ENCODE data around the gene HTR3A. TPM values are rescaled to one million over a fixed set of nuclear protein-coding genes. Genes with fewer than 3 reads are reported as not detected.

Gene HTR3A
- polyA plus RNA-seq, 6 donors from 2014 or later: 1.8 to 16.1 (median 4.4) TPM

DNA sequence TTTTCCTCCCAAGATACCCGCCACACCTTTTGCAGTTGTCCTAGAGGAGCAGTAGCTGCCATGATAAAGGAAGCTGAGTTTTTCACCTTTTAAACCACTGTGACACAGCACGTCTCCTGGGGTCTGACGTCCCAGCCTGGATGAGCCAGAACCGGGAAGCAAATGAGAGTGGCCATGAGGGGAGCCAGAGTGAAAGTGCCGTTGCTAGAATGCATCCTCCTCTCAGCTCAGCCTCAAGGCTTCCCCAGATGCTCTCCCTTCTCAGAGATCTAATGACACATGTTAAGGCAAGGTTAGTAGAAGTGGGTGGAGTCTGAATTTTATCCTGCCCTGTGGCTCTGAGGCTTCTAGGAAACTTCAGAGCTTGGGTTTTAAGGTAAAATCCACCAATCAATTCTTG is 23.4 kb upstream of the HTR3A start:
- peaks cover 0 to 2% (median 0%) of the 10 kb centered on the region in 7 donors for H3K9me3 Mint-ChIP-seq
- H3K27me3 Mint-ChIP-seq: peaks cover 0 to 23% (median 3%) of the 10 kb centered on the region in 3 donors
- peaks cover 19 to 29% (median 27%) of the 10 kb centered on the region in 3 donors for H3K4me1 Mint-ChIP-seq

DNA sequence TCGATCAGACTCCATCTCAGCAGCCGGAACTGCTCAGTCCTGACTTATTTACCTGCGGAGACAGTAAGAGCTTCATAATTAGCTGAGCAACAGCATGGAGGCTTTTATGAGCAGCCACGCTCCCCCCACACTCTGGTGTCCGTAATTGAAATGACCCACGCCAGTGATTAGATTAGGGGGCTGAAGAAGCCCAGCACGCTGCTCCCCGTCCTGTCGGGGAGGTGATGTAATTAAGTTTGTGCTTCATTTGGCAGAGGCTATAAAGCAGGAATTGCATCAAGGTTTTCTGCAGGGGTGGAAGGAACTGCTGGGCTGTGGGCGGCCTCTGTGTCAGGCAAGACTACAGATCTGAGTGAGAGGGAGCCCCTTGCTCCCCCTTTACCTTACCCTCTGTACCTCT is 22.8 kb upstream of the HTR3A start:
- H3K9me3 Mint-ChIP-seq: peaks cover 0 to 2% (median 0%) of the 10 kb centered on the region in 7 donors
- H3K4me1 Mint-ChIP-seq: peaks cover 13 to 24% (median 21%) of the 10 kb centered on the region in 3 donors
- no peak overlapping the region for H3K27ac Mint-ChIP-seq
- DNase-seq (no peak), ATAC-seq (ENCODE audit: low read depth in 2 of 2) (no peak)
- no peak overlapping the region for H3K4me3 Mint-ChIP-seq
- H3K27me3 Mint-ChIP-seq: peaks cover 0 to 23% (median 3%) of the 10 kb centered on the region in 3 donors
- no peaks in the 10 kb centered on the region for H3K36me3 Mint-ChIP-seq

More for the DNA sequence above, 23.4 kb upstream of the HTR3A start:
- no peak for DNase-seq
- Mint-ChIP-seq H3K27ac (peak overlapping the region in 3 of 6 donors; percentile 44 to 82 (median 72)), H3K4me3 (no peak overlapping the region), H3K36me3 (no peaks in the 10 kb centered on the region)
- no peak for ATAC-seq (ENCODE audit: low read depth in 2 of 2)

DNA sequence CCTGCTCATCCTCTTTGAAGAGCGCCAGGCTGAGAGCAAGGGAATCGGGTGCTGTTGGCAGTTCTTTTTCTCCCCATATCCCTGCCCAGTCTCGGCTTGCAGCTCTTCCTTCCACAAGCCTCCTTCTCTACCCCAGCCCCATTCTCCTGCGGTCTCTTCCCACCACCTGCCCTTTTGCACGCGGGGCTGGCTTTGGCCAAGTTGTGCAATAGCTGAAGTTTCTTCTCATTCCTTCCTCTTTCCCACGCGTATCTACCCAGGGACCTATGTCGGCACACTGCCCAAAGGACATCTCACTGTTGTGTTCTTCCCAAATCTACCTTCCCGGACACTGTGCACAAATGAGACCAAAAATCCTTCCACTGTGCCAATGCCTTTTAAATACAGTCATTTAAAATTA is 22.3 kb upstream of the HTR3A start:
- DNase-seq (no peak), ATAC-seq (ENCODE audit: low read depth in 2 of 2) (no peak)
- H3K36me3 Mint-ChIP-seq: no peaks in the 10 kb centered on the region
- no peak overlapping the region for H3K4me3 Mint-ChIP-seq
- H3K27ac Mint-ChIP-seq: peak overlapping the region in 1 of 6 donors; percentile 7
- H3K4me1 Mint-ChIP-seq: peaks cover 8 to 18% (median 16%) of the 10 kb centered on the region in 3 donors
- H3K27me3 Mint-ChIP-seq: peaks cover 0 to 23% (median 3%) of the 10 kb centered on the region in 3 donors
- peaks cover 0 to 2% (median 0%) of the 10 kb centered on the region in 7 donors for H3K9me3 Mint-ChIP-seq

DNA sequence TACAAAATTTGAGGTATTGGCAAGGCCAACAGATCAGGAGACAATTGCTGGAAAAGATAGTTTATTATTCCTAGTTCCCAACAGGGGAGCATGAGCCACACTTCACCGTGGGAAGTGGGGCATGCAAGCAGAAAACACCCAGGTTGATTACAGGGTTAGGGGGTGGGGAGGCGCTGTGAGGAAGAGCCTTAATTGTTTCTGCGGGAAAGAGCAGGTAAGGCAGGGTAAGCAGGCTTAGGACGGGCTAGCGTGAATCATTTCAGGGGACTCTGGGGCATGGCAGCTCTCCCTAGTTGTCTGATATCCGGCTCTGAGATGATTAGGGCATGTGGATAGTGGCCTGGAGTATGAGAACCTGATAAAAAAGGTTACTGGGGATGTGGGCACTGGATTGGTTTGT is 20.7 kb upstream of the HTR3A start:
- H3K27me3 Mint-ChIP-seq: peaks cover 0 to 34% (median 3%) of the 10 kb centered on the region in 3 donors
- peaks cover 0 to 11% (median 4%) of the 10 kb centered on the region in 3 donors for H3K4me1 Mint-ChIP-seq
- H3K27ac Mint-ChIP-seq: peak overlapping the region in 1 of 6 donors; percentile 63
- ATAC-seq (ENCODE audit: low read depth in 2 of 2) (no peak), DNase-seq (no peak)
- H3K4me3 Mint-ChIP-seq: no peak overlapping the region
- H3K9me3 Mint-ChIP-seq: peaks cover 0 to 2% (median 0%) of the 10 kb centered on the region in 7 donors
- no peaks in the 10 kb centered on the region for H3K36me3 Mint-ChIP-seq

DNA sequence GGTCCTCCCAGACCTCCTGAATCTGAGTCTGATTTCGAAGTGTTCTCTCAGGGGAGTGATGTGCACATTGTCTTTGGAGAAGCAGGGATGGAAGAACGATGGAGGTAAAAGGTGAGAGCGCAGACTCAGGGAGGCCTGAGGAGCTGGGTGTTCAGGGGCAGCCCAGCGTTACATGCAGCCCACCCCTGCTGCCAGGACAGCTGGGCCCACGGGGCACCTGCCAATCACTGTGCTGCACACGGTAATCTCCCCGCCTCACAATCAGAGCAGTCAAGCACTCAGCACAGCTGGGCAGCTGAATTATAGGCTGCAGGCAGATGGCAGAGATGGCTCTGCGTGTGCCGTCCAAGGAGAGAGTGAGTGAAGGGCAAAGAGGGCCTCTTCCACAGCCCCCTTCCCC is 17.9 kb upstream of the HTR3A start:
- Mint-ChIP-seq H3K4me3 (no peak overlapping the region), H3K36me3 (no peaks in the 10 kb centered on the region), H3K27ac (no peak overlapping the region), H3K4me1 (peaks cover 0 to 5% (median under 1%) of the 10 kb centered on the region in 3 donors), H3K27me3 (peaks cover 0 to 26% (median 7%) of the 10 kb centered on the region in 3 donors), H3K9me3 (peaks cover 0 to 2% (median 0%) of the 10 kb centered on the region in 7 donors)
- no peak for ATAC-seq (ENCODE audit: low read depth in 2 of 2)
- no peak for DNase-seq

DNA sequence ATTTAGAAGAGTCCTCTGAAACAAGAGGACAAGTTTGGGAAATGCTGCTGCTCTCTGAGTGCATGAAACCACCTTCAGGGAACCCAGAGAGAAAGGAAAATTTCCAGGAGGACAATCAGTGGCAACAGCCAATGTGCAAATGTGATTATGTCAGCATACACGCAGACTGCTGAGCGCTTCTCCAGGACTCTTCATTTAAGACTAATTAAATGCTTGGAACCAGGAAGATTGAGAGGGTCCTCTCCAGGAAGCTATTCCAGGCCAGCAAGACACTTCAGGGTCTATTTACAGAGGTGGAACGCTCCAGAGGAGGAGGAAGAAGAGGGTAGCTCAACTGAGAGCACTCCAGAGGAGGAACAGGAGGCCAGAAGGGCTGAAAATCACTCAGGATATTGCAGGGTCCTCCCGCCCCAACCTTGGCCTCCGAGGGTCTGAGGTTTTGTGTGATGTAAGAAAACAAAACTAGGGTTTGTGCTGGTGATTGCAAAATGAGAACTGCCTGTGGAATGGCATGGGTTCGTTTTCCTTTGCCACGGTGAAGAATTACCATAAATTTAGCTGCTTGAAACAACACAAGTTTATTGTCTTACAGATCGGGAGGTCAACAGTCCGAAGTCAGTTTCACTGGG is 14.1 kb upstream of the HTR3A start:
- DNase-seq (no peak), ATAC-seq (ENCODE audit: low read depth in 2 of 2) (no peak)
- H3K27ac Mint-ChIP-seq: peak overlapping the region in 2 of 6 donors; percentile 53 to 61
- H3K36me3 Mint-ChIP-seq: no peaks in the 10 kb centered on the region
- H3K27me3 Mint-ChIP-seq: peaks cover 0 to 11% (median 3%) of the 10 kb centered on the region in 3 donors
- no peaks in the 10 kb centered on the region for H3K9me3 Mint-ChIP-seq
- H3K4me1 Mint-ChIP-seq: peaks cover 0 to 10% (median 5%) of the 10 kb centered on the region in 3 donors
- H3K4me3 Mint-ChIP-seq: no peak overlapping the region

DNA sequence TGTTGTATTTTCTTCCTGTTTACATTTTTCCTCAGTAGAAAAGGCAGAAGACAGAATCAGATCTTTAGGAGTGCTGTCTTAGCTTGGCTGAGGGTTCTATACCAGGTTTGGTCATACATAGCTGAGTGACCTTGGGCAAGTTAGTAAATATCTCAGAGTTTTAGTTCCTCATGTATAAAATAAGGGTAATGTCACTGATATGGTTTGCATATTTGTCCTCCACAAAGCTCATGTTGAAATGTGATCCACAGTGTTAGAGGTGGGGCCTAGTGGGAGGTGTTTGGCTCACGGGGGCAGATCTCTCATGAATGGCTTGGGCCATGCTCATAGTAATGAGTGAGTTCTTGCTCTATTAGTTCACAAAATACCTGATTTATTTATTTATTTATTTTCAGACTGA is 7.5 kb upstream of the HTR3A start:
- H3K4me1 Mint-ChIP-seq: peaks cover 24 to 43% (median 26%) of the 10 kb centered on the region in 3 donors
- H3K36me3 Mint-ChIP-seq: no peaks in the 10 kb centered on the region
- DNase-seq (no peak), ATAC-seq (ENCODE audit: low read depth in 2 of 2) (peak; percentile 40 to 53)
- H3K4me3 Mint-ChIP-seq: peak overlapping the region in 3 of 8 donors; percentile 6 to 61 (median 30)
- peak overlapping the region in 1 of 6 donors; percentile 50 for H3K27ac Mint-ChIP-seq
- peaks cover 0 to 8% (median 2%) of the 10 kb centered on the region in 7 donors for H3K9me3 Mint-ChIP-seq
- H3K27me3 Mint-ChIP-seq: no peaks in the 10 kb centered on the region

DNA sequence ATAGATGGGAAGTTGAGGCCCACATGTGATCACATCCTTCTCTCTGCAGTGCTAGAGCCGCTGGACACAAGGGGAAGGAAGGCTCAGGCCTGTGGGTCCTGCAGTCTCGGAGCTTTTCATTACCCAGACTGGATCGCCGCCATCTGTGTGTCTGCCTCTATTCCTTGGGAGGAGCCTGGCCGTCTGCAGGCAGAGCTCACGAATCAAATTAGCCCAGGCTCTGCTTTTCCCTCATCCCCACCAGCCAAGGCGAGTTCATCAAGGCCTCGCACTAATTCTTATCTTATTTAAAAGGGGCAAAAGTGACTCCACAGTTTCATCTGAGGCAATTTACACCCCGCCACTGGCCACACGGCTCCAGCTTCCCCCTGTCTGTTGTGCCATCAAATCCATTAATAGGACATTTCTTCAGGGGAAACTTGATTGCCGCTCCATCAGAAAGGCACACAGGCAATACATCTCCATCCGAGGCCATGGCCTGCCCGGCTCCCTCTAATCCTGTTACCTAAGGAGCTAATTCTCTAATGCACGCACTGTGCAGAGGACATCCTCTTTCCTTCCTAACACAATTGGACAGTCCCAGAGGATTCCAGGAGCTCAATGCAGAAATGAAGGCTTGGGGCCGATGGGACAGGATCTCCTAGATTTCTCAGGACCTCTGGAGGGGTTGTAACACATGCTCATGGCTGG is 3.3 kb upstream of the HTR3A start:
- Mint-ChIP-seq H3K4me3 (no peak overlapping the region), H3K36me3 (no peaks in the 10 kb centered on the region), H3K9me3 (peaks cover 0 to 6% (median 2%) of the 10 kb centered on the region in 7 donors), H3K27ac (peak overlapping the region in 2 of 6 donors; percentile 34 to 58), H3K27me3 (no peaks in the 10 kb centered on the region), H3K4me1 (peaks cover 40 to 67% (median 59%) of the 10 kb centered on the region in 3 donors)
- ATAC-seq (ENCODE audit: low read depth in 2 of 2): no peak
- no peak for DNase-seq

DNA sequence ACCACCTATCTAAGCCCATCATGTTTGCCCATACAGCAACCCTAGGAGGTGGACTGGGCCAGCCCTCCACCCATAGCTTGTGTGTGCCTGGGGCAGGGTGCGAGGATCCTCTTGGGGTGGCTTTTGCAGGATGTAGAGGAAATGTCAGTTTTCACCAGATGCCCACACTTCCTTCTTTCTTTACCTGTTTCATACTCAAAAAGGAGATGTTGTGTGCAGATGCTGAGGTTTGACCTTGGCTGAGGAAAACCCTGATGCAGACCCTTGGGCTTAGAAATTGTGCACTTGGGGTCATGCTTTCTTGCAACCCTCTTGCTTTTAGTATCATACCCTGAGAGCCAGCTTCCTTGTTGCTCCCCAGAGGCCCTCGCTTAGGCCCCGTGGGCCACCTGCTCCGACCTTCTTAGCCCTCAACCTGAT is 2.2 kb downstream of the HTR3A start:
- no peaks in the 10 kb centered on the region for H3K9me3 Mint-ChIP-seq
- ATAC-seq (ENCODE audit: low read depth in 2 of 2) (peak; percentile 49 to 55), DNase-seq (peak; percentile 78)
- H3K4me1 Mint-ChIP-seq: peaks cover 55 to 87% (median 68%) of the 10 kb centered on the region in 3 donors
- peak overlapping the region; percentile 95 to 100 (median 98) for H3K27ac Mint-ChIP-seq
- no peaks in the 10 kb centered on the region for H3K36me3 Mint-ChIP-seq
- H3K27me3 Mint-ChIP-seq: no peaks in the 10 kb centered on the region
- peak overlapping the region; percentile 25 to 87 (median 74) for H3K4me3 Mint-ChIP-seq

DNA sequence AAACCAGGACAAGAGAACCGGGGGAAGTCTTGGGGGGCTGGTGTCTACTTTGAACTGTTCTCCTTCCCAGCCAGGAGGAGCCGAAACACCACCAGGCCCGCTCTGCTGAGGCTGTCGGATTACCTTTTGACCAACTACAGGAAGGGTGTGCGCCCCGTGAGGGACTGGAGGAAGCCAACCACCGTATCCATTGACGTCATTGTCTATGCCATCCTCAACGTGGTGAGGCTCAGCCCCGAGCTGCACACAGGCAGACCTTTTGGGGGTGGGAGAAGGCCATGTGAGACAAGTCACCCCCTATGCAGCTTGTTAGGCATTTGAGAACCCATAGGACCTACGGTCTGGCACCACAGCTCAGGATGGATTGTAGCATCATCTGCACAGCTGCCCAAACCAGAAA is 2.8 kb downstream of the HTR3A start:
- peak overlapping the region; percentile 25 to 87 (median 74) for H3K4me3 Mint-ChIP-seq
- no peaks in the 10 kb centered on the region for H3K36me3 Mint-ChIP-seq
- DNase-seq (peak; percentile 90), ATAC-seq (ENCODE audit: low read depth in 2 of 2) (peak; percentile 85)
- peaks cover 51 to 81% (median 66%) of the 10 kb centered on the region in 3 donors for H3K4me1 Mint-ChIP-seq
- H3K27me3 Mint-ChIP-seq: no peaks in the 10 kb centered on the region
- peak overlapping the region; percentile 95 to 100 (median 98) for H3K27ac Mint-ChIP-seq
- no peaks in the 10 kb centered on the region for H3K9me3 Mint-ChIP-seq

DNA sequence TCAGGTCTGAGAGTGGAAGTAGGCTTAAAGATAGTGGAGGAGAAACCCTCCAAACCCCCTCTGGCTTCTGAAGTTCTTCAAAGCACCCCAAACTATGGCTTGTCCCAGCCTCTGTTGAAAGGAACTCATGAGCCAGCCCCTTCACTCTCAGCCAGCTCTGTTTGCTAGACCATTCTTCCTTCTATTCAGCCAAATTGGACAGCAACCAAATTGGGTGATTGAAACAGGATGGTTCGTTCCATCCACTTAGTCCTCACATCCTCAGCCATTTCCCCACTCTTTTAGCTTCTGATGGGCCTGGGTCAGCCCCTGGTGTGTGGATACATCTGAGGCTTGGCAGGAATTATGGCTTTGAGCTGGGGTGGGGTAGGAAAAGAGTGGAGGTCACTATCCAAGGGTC is 4.5 kb downstream of the HTR3A start:
- H3K27me3 Mint-ChIP-seq: peaks cover 0 to 9% (median 0%) of the 10 kb centered on the region in 3 donors
- peaks cover 51 to 70% (median 70%) of the 10 kb centered on the region in 3 donors for H3K4me1 Mint-ChIP-seq
- DNase-seq (no peak), ATAC-seq (ENCODE audit: low read depth in 2 of 2) (no peak)
- H3K4me3 Mint-ChIP-seq: peak overlapping the region in 5 of 8 donors; percentile 8 to 74 (median 37)
- H3K27ac Mint-ChIP-seq: peak overlapping the region; percentile 30 to 99 (median 94)
- H3K36me3 Mint-ChIP-seq: no peaks in the 10 kb centered on the region
- no peaks in the 10 kb centered on the region for H3K9me3 Mint-ChIP-seq

DNA sequence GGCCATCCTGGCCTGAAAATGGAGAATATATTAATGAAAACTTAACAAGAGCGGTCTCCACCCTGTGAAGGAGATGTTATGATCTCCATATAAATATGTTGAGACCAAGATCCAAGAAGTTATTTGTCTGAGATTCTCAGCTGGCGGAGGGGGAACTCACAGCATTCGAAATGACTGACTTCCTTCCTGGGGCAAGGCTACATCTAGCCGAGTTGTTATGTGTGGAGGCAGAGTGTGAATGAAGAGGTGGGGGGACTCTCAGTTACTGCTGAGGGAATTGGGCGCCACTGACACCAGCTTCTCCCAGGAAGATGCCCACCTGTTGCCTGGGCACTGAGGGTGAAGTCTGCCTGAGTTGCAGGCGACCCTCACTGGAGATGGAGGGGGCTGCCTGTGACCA is 5.9 kb downstream of the HTR3A start:
- peak overlapping the region in 5 of 8 donors; percentile 28 to 76 (median 70) for H3K4me3 Mint-ChIP-seq
- H3K4me1 Mint-ChIP-seq: peaks cover 43 to 63% (median 62%) of the 10 kb centered on the region in 3 donors
- peak overlapping the region; percentile 6 to 95 (median 84) for H3K27ac Mint-ChIP-seq
- no peaks in the 10 kb centered on the region for H3K36me3 Mint-ChIP-seq
- no peak for ATAC-seq (ENCODE audit: low read depth in 2 of 2)
- H3K27me3 Mint-ChIP-seq: peaks cover 3 to 9% (median 6%) of the 10 kb centered on the region in 3 donors
- peak; percentile 36 for DNase-seq
- no peaks in the 10 kb centered on the region for H3K9me3 Mint-ChIP-seq

DNA sequence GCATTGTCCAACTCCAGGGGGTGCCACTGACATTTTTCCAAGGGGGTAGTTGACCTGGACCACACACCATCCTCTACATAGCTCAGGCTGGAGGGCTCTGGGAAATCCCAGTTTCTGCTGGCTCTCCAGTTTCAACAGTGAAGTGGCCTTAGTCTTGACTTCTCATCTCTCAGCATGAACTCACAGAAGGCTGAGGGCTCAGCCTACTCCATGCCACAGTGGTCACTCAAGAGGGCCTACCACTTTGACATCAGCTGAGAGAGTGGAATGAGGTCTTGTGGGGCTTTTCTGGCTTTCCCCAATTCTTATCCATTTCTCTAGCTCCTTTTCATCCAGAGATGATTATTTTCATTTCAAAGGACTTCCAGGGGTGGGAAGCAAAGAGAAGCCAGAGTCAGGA is 7.4 kb downstream of the HTR3A start:
- Mint-ChIP-seq H3K27me3 (peaks cover 3 to 9% (median 6%) of the 10 kb centered on the region in 3 donors), H3K4me3 (peak overlapping the region in 2 of 8 donors; percentile 5 to 40), H3K27ac (no peak overlapping the region), H3K36me3 (no peaks in the 10 kb centered on the region), H3K4me1 (peaks cover 28 to 48% (median 47%) of the 10 kb centered on the region in 3 donors), H3K9me3 (no peaks in the 10 kb centered on the region)
- DNase-seq (no peak), ATAC-seq (ENCODE audit: low read depth in 2 of 2) (no peak)

All from naive B cell (primary cell).